Measurements from ENCODE around the gene CHSY1. TPM values are rescaled to one million over a fixed set of nuclear protein-coding genes. Genes with fewer than 3 reads are reported as not detected.

The CHSY1 gene
- total RNA-seq, 1 donor from 2014 or later: 29.7 TPM

DNA sequence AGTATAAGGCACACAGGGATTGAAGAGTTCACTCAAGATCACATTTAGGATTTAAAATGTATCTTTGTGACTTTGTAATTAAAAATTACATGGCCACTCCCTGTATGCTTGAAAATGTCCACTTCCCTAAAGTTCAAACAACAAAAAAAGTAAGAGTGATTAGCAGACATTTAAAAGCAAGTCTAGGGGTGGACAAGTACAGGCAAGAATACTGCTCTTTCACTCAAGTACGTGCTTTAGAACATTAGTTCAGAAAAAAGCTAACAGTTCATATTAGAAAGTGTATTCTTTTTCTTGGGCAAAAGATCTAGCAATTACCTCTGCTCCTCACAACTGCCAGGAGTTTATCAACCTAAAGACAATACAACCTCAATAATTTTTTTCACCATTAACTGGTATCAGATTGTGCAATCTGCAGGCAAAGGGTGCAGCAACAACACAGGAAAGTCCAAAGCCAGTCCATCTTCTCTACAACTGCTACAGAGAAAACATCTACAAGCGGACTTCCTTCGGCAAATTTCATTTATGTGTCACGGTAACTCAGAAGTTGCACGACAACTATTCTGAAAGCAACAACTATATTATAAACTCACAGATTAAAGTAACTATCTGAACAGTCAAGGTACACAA lies 18.1 kb downstream of the CHSY1 start:
- H3K4me3 ChIP-seq (ENCODE audit: low read length in 3 of 3): no peak overlapping the region
- no peaks in the 10 kb centered on the region for H3K9me3 ChIP-seq (ENCODE audit: control insufficient read depth in 3 of 3, low read length in 3 of 3)
- H3K27ac ChIP-seq (ENCODE audit: low read depth, low read length): no peak overlapping the region
- no peak overlapping the region for H3K9ac ChIP-seq (ENCODE audit: low read depth in 1 of 3, low read length in 3 of 3)
- no peaks in the 10 kb centered on the region for H3K27me3 ChIP-seq (ENCODE audit: control insufficient read depth in 3 of 3, insufficient read depth in 3 of 3, low read length in 3 of 3)
- peaks cover 11 to 13% (median 11%) of the 10 kb centered on the region in 3 donors for H3K4me1 ChIP-seq (ENCODE audit: control insufficient read depth in 3 of 3, insufficient read depth in 3 of 3, low read length in 3 of 3)
- H3K36me3 ChIP-seq (ENCODE audit: control insufficient read depth in 3 of 3, insufficient read depth in 3 of 3, low read length in 3 of 3): peaks cover 5 to 8% (median 8%) of the 10 kb centered on the region in 3 donors

DNA sequence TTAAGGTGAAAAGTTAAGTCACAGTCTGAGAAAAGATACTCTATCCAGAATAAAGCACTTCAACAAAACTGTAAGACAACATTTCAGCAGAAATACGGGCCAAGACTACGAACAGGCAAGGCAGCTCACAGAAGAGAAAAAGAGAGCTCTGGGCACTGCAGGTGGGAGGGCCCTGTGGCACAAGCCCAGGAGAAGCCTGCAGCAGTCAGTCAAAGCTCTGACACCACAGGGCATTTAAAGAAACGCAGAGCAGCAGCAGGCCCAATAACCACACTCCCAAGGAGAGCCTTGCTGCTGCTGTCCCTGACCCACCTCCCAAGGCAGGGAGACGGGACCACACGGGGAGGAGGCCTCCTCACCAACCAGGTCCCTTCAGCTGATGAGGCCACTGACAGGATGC lies 19.2 kb downstream of the CHSY1 start:
- Histone ChIP-seq H3K9me3 (ENCODE audit: control insufficient read depth in 3 of 3, low read length in 3 of 3) (no peaks in the 10 kb centered on the region), H3K9ac (ENCODE audit: low read depth in 1 of 3, low read length in 3 of 3) (peak overlapping the region; percentile 5 to 68 (median 54)), H3K27ac (ENCODE audit: low read depth, low read length) (peak overlapping the region; percentile 1), H3K4me1 (ENCODE audit: control insufficient read depth in 3 of 3, insufficient read depth in 3 of 3, low read length in 3 of 3) (peaks cover 11 to 13% (median 11%) of the 10 kb centered on the region in 3 donors), H3K4me3 (ENCODE audit: low read length in 3 of 3) (peak overlapping the region in 1 of 3 donors; percentile 18), H3K27me3 (ENCODE audit: control insufficient read depth in 3 of 3, insufficient read depth in 3 of 3, low read length in 3 of 3) (no peaks in the 10 kb centered on the region), H3K36me3 (ENCODE audit: control insufficient read depth in 3 of 3, insufficient read depth in 3 of 3, low read length in 3 of 3) (peaks cover 5 to 8% (median 8%) of the 10 kb centered on the region in 3 donors)

DNA sequence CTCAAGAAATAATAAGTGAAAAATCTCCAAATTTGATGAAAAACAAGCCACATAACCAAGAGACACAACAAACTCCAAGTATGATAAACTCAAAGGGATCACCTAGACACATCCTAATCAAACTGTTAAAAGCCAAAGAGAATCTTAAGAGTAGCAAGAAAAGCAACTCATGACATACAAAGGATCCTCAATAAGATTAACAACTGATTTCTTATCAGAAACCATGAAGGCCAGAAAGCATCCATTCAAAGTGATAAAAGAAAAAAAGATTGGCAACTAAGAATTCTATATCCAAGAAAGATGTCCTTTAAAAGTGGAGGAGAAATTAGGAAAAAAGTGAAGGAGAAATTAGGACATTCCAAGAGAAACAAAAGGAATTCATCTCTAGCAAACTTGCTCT lies 23.5 kb downstream of the CHSY1 start:
- H3K9me3 ChIP-seq (ENCODE audit: control insufficient read depth in 3 of 3, low read length in 3 of 3): no peaks in the 10 kb centered on the region
- peaks cover 0 to 2% (median 0%) of the 10 kb centered on the region in 3 donors for H3K36me3 ChIP-seq (ENCODE audit: control insufficient read depth in 3 of 3, insufficient read depth in 3 of 3, low read length in 3 of 3)

DNA sequence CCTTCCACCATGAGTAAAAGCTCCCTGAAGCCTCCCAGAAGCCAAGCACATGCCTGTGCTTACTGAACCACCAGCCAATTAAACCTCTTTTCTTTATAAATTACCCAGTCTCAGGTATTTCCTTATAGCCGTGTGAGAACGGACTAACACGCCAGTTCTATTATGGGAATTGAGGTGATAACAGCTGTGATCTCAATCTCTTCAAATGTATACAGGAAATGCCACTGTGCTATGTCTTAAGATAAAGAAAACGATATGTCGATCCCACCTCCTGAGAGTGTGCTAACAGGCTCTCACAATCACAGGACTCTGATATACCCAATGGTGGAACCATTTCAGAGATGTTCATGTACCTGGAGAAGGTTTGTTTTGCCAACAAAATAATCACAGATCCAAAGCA lies 26.2 kb downstream of the CHSY1 start:
- Histone ChIP-seq H3K36me3 (ENCODE audit: control insufficient read depth in 3 of 3, insufficient read depth in 3 of 3, low read length in 3 of 3) (no peaks in the 10 kb centered on the region), H3K9ac (ENCODE audit: low read depth in 1 of 3, low read length in 3 of 3) (no peak overlapping the region), H3K4me1 (ENCODE audit: control insufficient read depth in 3 of 3, insufficient read depth in 3 of 3, low read length in 3 of 3) (peaks cover 3 to 10% (median 5%) of the 10 kb centered on the region in 3 donors), H3K9me3 (ENCODE audit: control insufficient read depth in 3 of 3, low read length in 3 of 3) (no peaks in the 10 kb centered on the region), H3K27me3 (ENCODE audit: control insufficient read depth in 3 of 3, insufficient read depth in 3 of 3, low read length in 3 of 3) (no peaks in the 10 kb centered on the region), H3K27ac (ENCODE audit: low read depth, low read length) (no peak overlapping the region), H3K4me3 (ENCODE audit: low read length in 3 of 3) (no peak overlapping the region)

More for the DNA sequence above, 23.5 kb downstream of the CHSY1 start:
- peaks cover 8 to 13% (median 10%) of the 10 kb centered on the region in 3 donors for H3K4me1 ChIP-seq (ENCODE audit: control insufficient read depth in 3 of 3, insufficient read depth in 3 of 3, low read length in 3 of 3)
- no peak overlapping the region for H3K9ac ChIP-seq (ENCODE audit: low read depth in 1 of 3, low read length in 3 of 3)
- H3K4me3 ChIP-seq (ENCODE audit: low read length in 3 of 3): no peak overlapping the region
- no peaks in the 10 kb centered on the region for H3K27me3 ChIP-seq (ENCODE audit: control insufficient read depth in 3 of 3, insufficient read depth in 3 of 3, low read length in 3 of 3)
- H3K27ac ChIP-seq (ENCODE audit: low read depth, low read length): no peak overlapping the region

DNA sequence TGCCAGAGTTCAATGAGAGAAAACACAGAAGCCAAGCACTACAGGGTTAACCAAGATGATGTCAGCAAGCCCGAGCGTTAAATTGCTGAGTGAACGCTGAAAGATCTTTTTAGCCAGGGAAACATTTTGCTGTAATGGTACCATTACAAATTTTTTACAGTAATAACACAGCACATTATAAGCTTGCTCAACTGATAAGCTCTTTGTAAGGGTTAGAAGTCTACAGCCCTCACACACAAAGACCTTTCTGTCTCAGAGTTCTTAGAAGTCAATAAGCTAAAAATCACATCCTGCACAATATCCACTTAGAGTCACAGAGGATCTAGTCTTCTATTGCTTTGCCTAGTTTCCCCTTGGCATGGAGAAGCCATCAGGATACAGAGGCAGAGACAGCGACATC lies 29.9 kb downstream of the CHSY1 start:
- H3K36me3 ChIP-seq (ENCODE audit: control insufficient read depth in 3 of 3, insufficient read depth in 3 of 3, low read length in 3 of 3): peaks cover 0 to 4% (median 0%) of the 10 kb centered on the region in 3 donors
- H3K27me3 ChIP-seq (ENCODE audit: control insufficient read depth in 3 of 3, insufficient read depth in 3 of 3, low read length in 3 of 3): no peaks in the 10 kb centered on the region
- no peak overlapping the region for H3K9ac ChIP-seq (ENCODE audit: low read depth in 1 of 3, low read length in 3 of 3)
- no peak overlapping the region for H3K27ac ChIP-seq (ENCODE audit: low read depth, low read length)
- no peak overlapping the region for H3K4me3 ChIP-seq (ENCODE audit: low read length in 3 of 3)
- H3K4me1 ChIP-seq (ENCODE audit: control insufficient read depth in 3 of 3, insufficient read depth in 3 of 3, low read length in 3 of 3): peaks cover 3 to 10% (median 5%) of the 10 kb centered on the region in 3 donors
- H3K9me3 ChIP-seq (ENCODE audit: control insufficient read depth in 3 of 3, low read length in 3 of 3): no peaks in the 10 kb centered on the region

DNA sequence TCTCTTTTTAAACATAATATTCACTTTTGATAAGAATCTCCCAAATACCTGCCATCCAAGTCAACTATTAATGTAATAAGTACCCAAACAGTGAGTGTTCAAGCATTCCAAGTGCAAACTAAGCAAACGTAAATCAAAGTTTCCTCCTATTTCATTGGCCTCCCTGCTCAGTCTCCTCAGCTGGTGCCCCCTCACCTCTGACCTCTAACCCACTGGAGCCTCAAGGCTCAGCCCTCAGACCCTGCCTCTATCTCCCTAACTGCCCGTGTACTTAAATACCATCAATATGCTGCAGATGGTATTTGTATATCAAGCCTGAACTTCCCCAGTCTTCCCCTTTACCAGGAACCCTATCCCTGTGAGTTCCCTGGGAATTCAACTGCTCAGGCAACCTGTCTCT lies 31.8 kb downstream of the CHSY1 start:
- Histone ChIP-seq H3K9ac (ENCODE audit: low read depth in 1 of 3, low read length in 3 of 3) (no peak overlapping the region), H3K27ac (ENCODE audit: low read depth, low read length) (no peak overlapping the region), H3K4me3 (ENCODE audit: low read length in 3 of 3) (no peak overlapping the region), H3K36me3 (ENCODE audit: control insufficient read depth in 3 of 3, insufficient read depth in 3 of 3, low read length in 3 of 3) (peaks cover 0 to 4% (median 0%) of the 10 kb centered on the region in 3 donors), H3K4me1 (ENCODE audit: control insufficient read depth in 3 of 3, insufficient read depth in 3 of 3, low read length in 3 of 3) (peaks cover 3 to 10% (median 5%) of the 10 kb centered on the region in 3 donors), H3K9me3 (ENCODE audit: control insufficient read depth in 3 of 3, low read length in 3 of 3) (no peaks in the 10 kb centered on the region), H3K27me3 (ENCODE audit: control insufficient read depth in 3 of 3, insufficient read depth in 3 of 3, low read length in 3 of 3) (no peaks in the 10 kb centered on the region)

DNA sequence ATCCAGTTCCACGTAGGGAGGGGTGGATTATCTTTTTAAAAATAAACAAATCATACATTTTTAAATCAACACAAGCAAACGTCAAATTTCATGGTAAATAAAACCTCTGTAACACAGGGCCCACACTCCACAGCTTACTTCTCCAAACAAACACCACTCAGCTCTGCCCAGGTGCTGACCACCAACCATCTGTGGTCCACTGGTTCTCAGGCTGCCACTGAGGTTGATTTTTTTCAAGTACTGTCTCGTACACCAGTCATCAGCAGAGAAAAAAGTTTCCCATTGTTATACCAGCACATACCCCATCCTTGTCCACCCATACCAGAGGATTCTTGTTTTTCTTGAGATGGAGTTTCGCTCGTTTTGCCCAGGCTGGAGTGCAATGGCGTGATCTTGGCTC lies 32.4 kb downstream of the CHSY1 start:
- no peaks in the 10 kb centered on the region for H3K9me3 ChIP-seq (ENCODE audit: control insufficient read depth in 3 of 3, low read length in 3 of 3)
- H3K4me3 ChIP-seq (ENCODE audit: low read length in 3 of 3): no peak overlapping the region
- H3K36me3 ChIP-seq (ENCODE audit: control insufficient read depth in 3 of 3, insufficient read depth in 3 of 3, low read length in 3 of 3): peaks cover 0 to 4% (median 0%) of the 10 kb centered on the region in 3 donors
- peaks cover 3 to 10% (median 5%) of the 10 kb centered on the region in 3 donors for H3K4me1 ChIP-seq (ENCODE audit: control insufficient read depth in 3 of 3, insufficient read depth in 3 of 3, low read length in 3 of 3)
- no peak overlapping the region for H3K9ac ChIP-seq (ENCODE audit: low read depth in 1 of 3, low read length in 3 of 3)
- H3K27ac ChIP-seq (ENCODE audit: low read depth, low read length): no peak overlapping the region
- no peaks in the 10 kb centered on the region for H3K27me3 ChIP-seq (ENCODE audit: control insufficient read depth in 3 of 3, insufficient read depth in 3 of 3, low read length in 3 of 3)

DNA sequence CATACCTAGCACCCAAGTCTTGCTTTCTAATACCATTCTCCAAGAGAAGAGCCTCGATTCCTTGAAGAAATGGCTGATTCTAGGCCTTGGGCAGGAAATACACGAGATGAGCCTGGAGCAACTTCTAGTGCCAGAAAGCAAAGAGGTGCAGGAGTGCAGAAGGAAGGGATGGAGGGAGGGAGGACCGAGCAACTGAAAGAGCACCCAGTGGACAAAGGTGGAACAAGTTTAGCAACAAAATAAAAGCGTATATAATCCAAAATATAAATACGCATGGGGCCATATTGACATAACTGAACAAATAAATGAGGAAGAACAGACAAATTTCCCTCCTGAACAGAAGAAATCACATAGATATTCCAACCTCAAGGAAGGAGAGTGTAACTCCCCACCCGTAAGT lies 34.4 kb downstream of the CHSY1 start:
- H3K4me1 ChIP-seq (ENCODE audit: control insufficient read depth in 3 of 3, insufficient read depth in 3 of 3, low read length in 3 of 3): peaks cover 3 to 6% (median 5%) of the 10 kb centered on the region in 3 donors

DNA sequence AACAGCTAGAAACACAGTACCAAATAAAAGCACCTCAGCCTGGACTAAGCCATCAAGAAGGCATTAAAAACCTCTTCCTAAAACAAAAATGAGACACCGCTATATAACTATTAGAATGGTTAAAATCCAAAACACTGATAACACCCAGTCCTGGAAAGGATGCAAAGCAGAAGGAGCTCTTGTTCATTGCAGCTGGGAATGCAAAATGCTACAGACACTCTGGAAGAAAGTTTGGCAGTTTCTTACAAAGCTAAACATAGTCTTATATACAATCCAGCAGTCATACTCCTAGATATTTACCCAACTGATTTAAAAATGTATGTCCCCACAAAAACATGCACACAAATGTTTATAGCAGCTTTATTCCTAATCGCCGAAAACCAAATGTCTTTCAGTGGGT lies 35.7 kb downstream of the CHSY1 start:
- Histone ChIP-seq H3K36me3 (ENCODE audit: control insufficient read depth in 3 of 3, insufficient read depth in 3 of 3, low read length in 3 of 3) (peaks cover 0 to 4% (median 0%) of the 10 kb centered on the region in 3 donors), H3K4me1 (ENCODE audit: control insufficient read depth in 3 of 3, insufficient read depth in 3 of 3, low read length in 3 of 3) (no peaks in the 10 kb centered on the region), H3K27me3 (ENCODE audit: control insufficient read depth in 3 of 3, insufficient read depth in 3 of 3, low read length in 3 of 3) (no peaks in the 10 kb centered on the region), H3K4me3 (ENCODE audit: low read length in 3 of 3) (no peak overlapping the region), H3K9ac (ENCODE audit: low read depth in 1 of 3, low read length in 3 of 3) (no peak overlapping the region), H3K27ac (ENCODE audit: low read depth, low read length) (no peak overlapping the region), H3K9me3 (ENCODE audit: control insufficient read depth in 3 of 3, low read length in 3 of 3) (no peaks in the 10 kb centered on the region)

More for the DNA sequence above, 34.4 kb downstream of the CHSY1 start:
- Histone ChIP-seq H3K27me3 (ENCODE audit: control insufficient read depth in 3 of 3, insufficient read depth in 3 of 3, low read length in 3 of 3) (no peaks in the 10 kb centered on the region), H3K4me3 (ENCODE audit: low read length in 3 of 3) (no peak overlapping the region), H3K36me3 (ENCODE audit: control insufficient read depth in 3 of 3, insufficient read depth in 3 of 3, low read length in 3 of 3) (peaks cover 0 to 4% (median 0%) of the 10 kb centered on the region in 3 donors), H3K9ac (ENCODE audit: low read depth in 1 of 3, low read length in 3 of 3) (no peak overlapping the region), H3K9me3 (ENCODE audit: control insufficient read depth in 3 of 3, low read length in 3 of 3) (no peaks in the 10 kb centered on the region), H3K27ac (ENCODE audit: low read depth, low read length) (no peak overlapping the region)

DNA sequence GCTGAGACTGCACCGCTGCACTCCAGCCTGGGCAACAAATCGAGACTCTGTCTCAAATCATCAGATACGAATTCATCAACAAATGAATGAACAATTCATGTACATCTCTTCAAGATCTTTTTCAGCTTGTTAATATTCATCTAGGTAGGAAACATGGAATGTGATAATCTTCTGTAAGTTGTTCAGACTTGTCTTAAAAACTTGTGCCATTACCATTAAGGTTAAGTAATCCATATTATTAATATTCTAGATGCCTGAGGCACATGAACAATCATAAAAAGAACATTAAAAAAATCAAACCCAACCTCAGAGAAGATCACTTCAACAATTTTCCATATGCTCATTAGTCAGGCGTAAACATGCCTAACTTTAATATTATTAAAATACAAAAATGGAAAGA lies 36.2 kb downstream of the CHSY1 start:
- Histone ChIP-seq H3K9ac (ENCODE audit: low read depth in 1 of 3, low read length in 3 of 3) (no peak overlapping the region), H3K27me3 (ENCODE audit: control insufficient read depth in 3 of 3, insufficient read depth in 3 of 3, low read length in 3 of 3) (no peaks in the 10 kb centered on the region), H3K36me3 (ENCODE audit: control insufficient read depth in 3 of 3, insufficient read depth in 3 of 3, low read length in 3 of 3) (peaks cover 0 to 4% (median 0%) of the 10 kb centered on the region in 3 donors), H3K9me3 (ENCODE audit: control insufficient read depth in 3 of 3, low read length in 3 of 3) (no peaks in the 10 kb centered on the region), H3K27ac (ENCODE audit: low read depth, low read length) (no peak overlapping the region), H3K4me1 (ENCODE audit: control insufficient read depth in 3 of 3, insufficient read depth in 3 of 3, low read length in 3 of 3) (no peaks in the 10 kb centered on the region), H3K4me3 (ENCODE audit: low read length in 3 of 3) (no peak overlapping the region)

All from skeletal muscle tissue (tissue), 4 donors.